ENCODE measurements around the gene SPACA6.

Gene SPACA6

DNA sequence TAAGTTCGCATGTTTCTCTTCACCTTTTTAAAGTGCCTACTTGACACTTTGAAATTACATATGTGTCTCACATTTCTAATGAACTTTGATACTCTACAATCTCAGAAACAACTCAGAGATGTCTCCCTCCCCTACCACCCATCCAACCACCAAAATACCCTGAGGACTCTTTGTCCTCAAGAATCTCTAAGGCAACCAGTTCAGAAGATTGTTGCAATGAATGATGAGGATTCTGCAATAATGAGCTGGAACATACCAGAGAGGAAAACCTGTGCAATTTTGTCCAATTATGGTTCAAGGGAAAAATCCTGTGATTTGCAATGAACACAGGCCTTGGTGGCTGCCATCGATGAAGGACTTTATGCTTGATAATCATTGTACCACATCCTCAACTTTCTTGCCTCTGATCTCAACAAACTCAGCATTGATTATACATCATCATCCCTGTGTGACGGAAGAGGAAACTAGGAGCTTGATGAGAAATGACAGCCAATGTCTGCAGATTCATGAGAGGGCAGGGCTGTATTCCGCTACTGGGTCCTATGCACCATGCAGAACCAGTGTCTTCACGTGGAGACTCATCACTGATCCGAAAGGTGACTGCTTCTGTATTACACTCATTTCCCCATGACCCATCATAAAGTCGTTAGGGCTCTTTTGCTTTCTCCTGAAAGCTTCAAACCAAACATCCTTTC is 57.4 kb downstream of the SPACA6 start:
- Histone ChIP-seq H3K36me3 (ENCODE audit: control insufficient read depth, insufficient read depth, low read length) (no peaks in the 10 kb centered on the region), H3K27ac (ENCODE audit: insufficient read depth, low read depth, low read length, poor library complexity, severe bottlenecking) (no peak overlapping the region), H3K9me3 (ENCODE audit: control insufficient read depth, low read length) (no peaks in the 10 kb centered on the region), H3K4me3 (ENCODE audit: insufficient read depth, low read depth, low read length) (no peak overlapping the region), H3K27me3 (ENCODE audit: control insufficient read depth, insufficient read depth, low read length, poor library complexity, severe bottlenecking) (no peaks in the 10 kb centered on the region), H3K4me1 (ENCODE audit: control insufficient read depth, insufficient read depth, low read length) (no peaks in the 10 kb centered on the region)
- 84 to 86% methylated on average over 7 of the region's 7 CpGs for WGBS, 2 experiments

DNA sequence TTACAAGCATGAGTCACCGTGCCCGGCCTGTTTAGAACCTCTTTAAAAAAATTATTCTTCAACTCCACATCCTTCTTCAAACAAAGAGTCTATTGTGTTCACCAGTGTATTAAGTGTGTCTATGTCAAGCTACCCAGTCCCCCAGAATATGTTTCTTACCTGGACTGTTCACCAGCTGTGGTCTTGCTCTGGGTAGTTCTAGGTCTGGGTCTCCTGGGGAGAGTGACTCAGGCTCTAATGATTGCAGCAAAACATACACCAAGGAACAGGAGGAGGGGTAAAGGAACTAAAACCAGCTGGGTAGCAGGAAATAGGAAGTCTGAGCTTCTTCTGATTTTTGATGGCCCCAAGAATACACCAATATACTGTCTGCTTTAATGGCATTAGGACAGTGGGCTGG is 58.5 kb downstream of the SPACA6 start, which contains the start of gene FPR1:
FPR1 (minus strand) TSS at position 224 of the 400 bp plus-strand sequence. CDS start 4,884 bp downstream, outside the sequence.
- Histone ChIP-seq H3K36me3 (ENCODE audit: control insufficient read depth, insufficient read depth, low read length) (no peaks in the 10 kb centered on the region), H3K4me1 (ENCODE audit: control insufficient read depth, insufficient read depth, low read length) (no peaks in the 10 kb centered on the region), H3K9me3 (ENCODE audit: control insufficient read depth, low read length) (no peaks in the 10 kb centered on the region), H3K4me3 (ENCODE audit: insufficient read depth, low read depth, low read length) (no peak within 1 kb of the TSS), H3K27ac (ENCODE audit: insufficient read depth, low read depth, low read length, poor library complexity, severe bottlenecking) (no peak within 1 kb of the TSS), H3K27me3 (ENCODE audit: control insufficient read depth, insufficient read depth, low read length, poor library complexity, severe bottlenecking) (no peaks in the 10 kb centered on the region)
- 91 to 97% methylated on average over 2 of the region's 2 CpGs for WGBS, 2 experiments

GRCh38 chr19:51754109-51754508 is 61.0 kb downstream of the SPACA6 start:
- WGBS, 2 experiments: 90% methylated on average over 6 of the region's 6 CpGs
- Histone ChIP-seq H3K4me1 (ENCODE audit: control insufficient read depth, insufficient read depth, low read length) (no peaks in the 10 kb centered on the region), H3K27ac (ENCODE audit: insufficient read depth, low read depth, low read length, poor library complexity, severe bottlenecking) (no peak overlapping the region), H3K27me3 (ENCODE audit: control insufficient read depth, insufficient read depth, low read length, poor library complexity, severe bottlenecking) (no peaks in the 10 kb centered on the region), H3K4me3 (ENCODE audit: insufficient read depth, low read depth, low read length) (no peak overlapping the region), H3K36me3 (ENCODE audit: control insufficient read depth, insufficient read depth, low read length) (no peaks in the 10 kb centered on the region), H3K9me3 (ENCODE audit: control insufficient read depth, low read length) (no peaks in the 10 kb centered on the region)

DNA sequence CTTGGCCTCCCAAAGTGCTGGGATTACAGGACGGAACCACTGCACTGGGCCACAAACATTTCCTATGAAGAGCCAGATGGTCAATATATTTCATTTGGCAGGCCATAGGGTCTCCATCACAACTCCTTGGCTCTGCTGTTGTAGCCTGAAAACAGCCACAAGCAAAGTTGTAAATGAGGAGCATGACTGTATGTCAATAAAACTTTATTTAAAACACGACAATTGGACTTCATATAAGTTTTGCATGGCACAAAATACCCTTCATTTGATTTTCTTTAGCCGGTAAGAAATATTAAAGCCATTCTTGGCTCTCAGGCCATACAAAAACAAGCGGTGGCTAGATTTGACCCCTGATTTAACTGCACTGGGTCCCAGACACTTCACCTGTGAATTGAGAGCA is 61.6 kb downstream of the SPACA6 start:
- H3K4me3 ChIP-seq (ENCODE audit: insufficient read depth, low read depth, low read length): no peak overlapping the region
- H3K27ac ChIP-seq (ENCODE audit: insufficient read depth, low read depth, low read length, poor library complexity, severe bottlenecking): no peak overlapping the region
- H3K27me3 ChIP-seq (ENCODE audit: control insufficient read depth, insufficient read depth, low read length, poor library complexity, severe bottlenecking): no peaks in the 10 kb centered on the region
- WGBS, 2 experiments: 79 to 84% methylated on average over 4 of the region's 4 CpGs
- H3K4me1 ChIP-seq (ENCODE audit: control insufficient read depth, insufficient read depth, low read length): no peaks in the 10 kb centered on the region
- no peaks in the 10 kb centered on the region for H3K36me3 ChIP-seq (ENCODE audit: control insufficient read depth, insufficient read depth, low read length)
- H3K9me3 ChIP-seq (ENCODE audit: control insufficient read depth, low read length): no peaks in the 10 kb centered on the region

All from ectodermal cell (in vitro differentiated cells).